Esophagus muscularis mucosa (tissue), 4 donors: ENCODE data around the gene MRPS27. TPM values are rescaled to one million over a fixed set of nuclear protein-coding genes. Genes with fewer than 3 reads are reported as not detected.
A peak's percentile ranks its signal among the peaks of the same experiment; 100 is the strongest.

ENCODE experiments used
- DNase-seq: peaks from one replicate; pipeline ENCODE4 v3.0.0-alpha.2; 2017; ENCODE audit errors: extremely low spot score
- H3K27ac ChIP-seq, 4 donors: fragments of 200-600 bp; sonication (generic); replicated peaks in 1 of 4; 1 replicate in 3 of 4; 2 replicates in 1 of 4; pipeline ENCODE4 v1.5.1; 2016 to 2019; ENCODE audit warnings: mild to moderate bottlenecking in 1 of 4
- H3K27me3 ChIP-seq, 4 donors: fragments of 200-600 bp; sonication (generic); one replicate each; pipeline versions ENCODE4 v1.5.1 to v1.6.0; 2016 to 2019
- H3K36me3 ChIP-seq, 4 donors: fragments of 200-600 bp; sonication (generic); one replicate each; pipeline ENCODE4 v1.5.1; 2016 to 2019
- H3K4me1 ChIP-seq, 4 donors: fragments of 200-600 bp; sonication (generic); one replicate each; pipeline ENCODE4 v1.5.1; 2016 to 2019
- H3K4me3 ChIP-seq, 4 donors: fragments of 200-600 bp; sonication (generic); 1 replicate in 2 of 4; 2 replicates in 2 of 4; pipeline ENCODE4 v1.5.1; 2016 to 2019; ENCODE audit warnings: mild to moderate bottlenecking in 4 of 4, moderate library complexity in 1 of 4
- H3K9me3 ChIP-seq, 4 donors: fragments of 200-600 bp; sonication (generic); 1 replicate in 3 of 4; 2 replicates in 1 of 4; pipeline ENCODE4 v1.5.1; 2016 to 2019
- CTCF ChIP-seq, 3 experiments: fragments of 200-600 bp in 2 of 3; fragments of 450-650 bp in 1 of 3; sonication (generic) in 2 of 3; IDR thresholded peaks; one replicate each; pipeline ENCODE4 v1.5.1; 2017 to 2019; ENCODE audit warnings: antibody characterized with exemption in 3 of 3, mild to moderate bottlenecking in 2 of 3, moderate library complexity in 1 of 3
- EP300 ChIP-seq: sonication (generic); formaldehyde crosslinking; IDR thresholded peaks from one replicate; pipeline ENCODE4 v1.6.1; 2017; ENCODE audit warnings: antibody characterized with exemption
- POLR2A ChIP-seq: fragments of 450-650 bp; IDR thresholded peaks from one replicate; pipeline ENCODE4 v1.6.1; 2017; ENCODE audit warnings: antibody characterized with exemption, moderate library complexity, mild to moderate bottlenecking, low read depth
- POLR2AphosphoS5 ChIP-seq, 2 donors: sonication (generic); formaldehyde crosslinking; IDR thresholded peaks; one replicate each; pipeline ENCODE4 v1.6.1; 2017; ENCODE audit warnings: antibody characterized with exemption in 2 of 2
- WGBS: methylation state at CpG from one replicate; pipeline ENCODE4 v1.1.5; 2018; 5-methylcytosine and 5-hydroxymethylcytosine counted together
- intact Hi-C: fragments of 100-400 bp; cut with DNase I; formaldehyde crosslinking; loops from one replicate; pipeline ENCODE4 v1.15.1; 2023
- total RNA-seq, 4 donors: library from RNA; depleted of rRNA; stranded (reverse); fragments of >200 nt; gene quantifications; one replicate each; pipeline versions ENCODE4 v1.1.0 to v1.2.1, GENCODE V29; 2016

The MRPS27 gene
- total RNA-seq, 4 donors from 2014 or later, result 38.6 to 53.5 (median 45.7) TPM

- DNase-seq, result peak; percentile 94
- H3K4me1 ChIP-seq, result peaks cover 7 to 33% (median 27%) of the 10 kb centered on the region in 4 donors
- 33% methylated on average over 7 of the region's 7 CpGs for WGBS
- intact Hi-C loops, result loop anchor here (1.0 to 10.0 kb wide), 5 partner anchors 86 to 478 kb away; partner anchors contain the start of gene TNPO1
- H3K4me3 ChIP-seq, result no peak overlapping the region
- no peak overlapping the region for H3K27ac ChIP-seq
- peaks cover 0 to 14% (median 4%) of the 10 kb centered on the region in 4 donors for H3K36me3 ChIP-seq
- no peaks in the 10 kb centered on the region for H3K27me3 ChIP-seq
- H3K9me3 ChIP-seq, result no peaks in the 10 kb centered on the region
- TF ChIP-seq POLR2AphosphoS5 (IDR thresholded peaks at IDR 0.05) (peak; percentile 26 to 45), POLR2A (no peak), CTCF (IDR thresholded peaks at IDR 0.05) (peak; percentile 77 to 90 (median 82))
These were observed 46.4 kb upstream of the MRPS27 start for GRCh38 chr5:72366324-72366976.

GRCh38 chr5:72364951-72365350 lies 44.9 kb upstream of the MRPS27 start:
- Histone ChIP-seq H3K4me3 (no peak overlapping the region), H3K4me1 (peaks cover 7 to 30% (median 23%) of the 10 kb centered on the region in 4 donors), H3K36me3 (peaks cover 0 to 28% (median 14%) of the 10 kb centered on the region in 4 donors), H3K27ac (no peak overlapping the region), H3K9me3 (no peaks in the 10 kb centered on the region), H3K27me3 (no peaks in the 10 kb centered on the region)
- no peak for DNase-seq
- 95% methylated on average over 4 of the region's 4 CpGs for WGBS
- TF ChIP-seq POLR2AphosphoS5 (IDR thresholded peaks at IDR 0.05), result no peak
- no peak for TF ChIP-seq POLR2A
- no peak for TF ChIP-seq CTCF (IDR thresholded peaks at IDR 0.05)
- TF ChIP-seq EP300, result no peak
- intact Hi-C loops, result loop anchor here (5.0 to 10.0 kb wide), 4 partner anchors 87 to 480 kb away; partner anchors contain the start of gene TNPO1

DNA sequence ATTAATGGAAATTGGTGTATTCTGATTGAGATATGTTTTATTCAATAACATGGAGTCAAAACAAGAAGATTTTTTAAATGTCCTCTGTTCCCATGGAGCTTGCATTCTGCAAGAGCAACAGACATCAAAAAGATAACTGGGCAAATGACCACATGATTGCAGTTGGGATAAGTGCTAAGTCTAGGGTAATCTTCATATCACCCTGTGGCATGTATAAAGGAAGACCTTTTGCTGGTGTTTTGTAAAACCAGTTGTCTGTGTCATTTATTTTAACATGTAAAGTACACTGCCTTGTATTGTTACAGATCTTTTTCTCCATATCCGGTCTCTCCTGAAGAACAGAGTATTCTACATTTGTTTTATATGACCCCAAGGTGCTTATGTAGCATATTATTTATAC lies 44.1 kb upstream of the MRPS27 start:
- Histone ChIP-seq H3K4me1 (peaks cover 7 to 22% (median 15%) of the 10 kb centered on the region in 4 donors), H3K27me3 (no peaks in the 10 kb centered on the region), H3K36me3 (peaks cover 0 to 36% (median 22%) of the 10 kb centered on the region in 4 donors), H3K27ac (no peak overlapping the region), H3K4me3 (no peak overlapping the region), H3K9me3 (no peaks in the 10 kb centered on the region)
- WGBS, result 88% methylated on average over 1 of the region's 1 CpG
- DNase-seq, result no peak
- intact Hi-C loops, result loop anchor here (10.0 kb wide), 2 partner anchors 241 to 481 kb away; no protein-coding TSS in a partner anchor
- no peak for TF ChIP-seq CTCF (IDR thresholded peaks at IDR 0.05)
- TF ChIP-seq POLR2AphosphoS5 (IDR thresholded peaks at IDR 0.05), result no peak
- no peak for TF ChIP-seq POLR2A
- TF ChIP-seq EP300, result no peak

GRCh38 chr5:72363166-72363802 lies 43.2 kb upstream of the MRPS27 start:
- 100% methylated on average over 1 of the region's 1 CpG for WGBS
- Histone ChIP-seq H3K36me3 (peaks cover 5 to 45% (median 30%) of the 10 kb centered on the region in 4 donors), H3K27me3 (no peaks in the 10 kb centered on the region), H3K27ac (no peak overlapping the region), H3K4me3 (no peak overlapping the region), H3K4me1 (peaks cover 7 to 15% (median 12%) of the 10 kb centered on the region in 4 donors), H3K9me3 (no peaks in the 10 kb centered on the region)
- no peak for TF ChIP-seq EP300
- TF ChIP-seq POLR2AphosphoS5 (IDR thresholded peaks at IDR 0.05), result no peak
- no peak for TF ChIP-seq CTCF (IDR thresholded peaks at IDR 0.05)
- no peak for TF ChIP-seq POLR2A
- intact Hi-C loops, result loop anchor here (10.0 kb wide), 2 partner anchors 242 to 482 kb away; no protein-coding TSS in a partner anchor
- peak; percentile 57 for DNase-seq
